Measurements from ENCODE around the gene ACSS2.
"Not testable (repeated sequence)": the region's sequence is repeated elsewhere in the genome, so short reads cannot be mapped to it uniquely, and the experiment has no call there.

Gene ACSS2

GRCh38 chr20:34874094-34874654 is 2.2 kb upstream of the ACSS2 start:
- DNase-seq (ENCODE audit: low read depth) = peak; percentile 48
- H3K4me3 ChIP-seq (ENCODE audit: low read length) = no peak overlapping the region
- TF ChIP-seq, protein P1, sequence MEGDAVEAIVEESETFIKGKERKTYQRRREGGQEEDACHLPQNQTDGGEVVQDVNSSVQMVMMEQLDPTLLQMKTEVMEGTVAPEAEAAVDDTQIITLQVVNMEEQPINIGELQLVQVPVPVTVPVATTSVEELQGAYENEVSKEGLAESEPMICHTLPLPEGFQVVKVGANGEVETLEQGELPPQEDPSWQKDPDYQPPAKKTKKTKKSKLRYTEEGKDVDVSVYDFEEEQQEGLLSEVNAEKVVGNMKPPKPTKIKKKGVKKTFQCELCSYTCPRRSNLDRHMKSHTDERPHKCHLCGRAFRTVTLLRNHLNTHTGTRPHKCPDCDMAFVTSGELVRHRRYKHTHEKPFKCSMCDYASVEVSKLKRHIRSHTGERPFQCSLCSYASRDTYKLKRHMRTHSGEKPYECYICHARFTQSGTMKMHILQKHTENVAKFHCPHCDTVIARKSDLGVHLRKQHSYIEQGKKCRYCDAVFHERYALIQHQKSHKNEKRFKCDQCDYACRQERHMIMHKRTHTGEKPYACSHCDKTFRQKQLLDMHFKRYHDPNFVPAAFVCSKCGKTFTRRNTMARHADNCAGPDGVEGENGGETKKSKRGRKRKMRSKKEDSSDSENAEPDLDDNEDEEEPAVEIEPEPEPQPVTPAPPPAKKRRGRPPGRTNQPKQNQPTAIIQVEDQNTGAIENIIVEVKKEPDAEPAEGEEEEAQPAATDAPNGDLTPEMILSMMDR (conservative IDR thresholded peaks at IDR 0.05; ENCODE audit: low read depth, low read length) = peak; percentile 95

GRCh38 chr20:34875642-34876405 is 588 bp upstream of the ACSS2 start:
- peak; percentile 95 for DNase-seq (ENCODE audit: low read depth)
- TF ChIP-seq, protein P1 (conservative IDR thresholded peaks at IDR 0.05; ENCODE audit: low read depth, low read length) = peak; percentile 31
- H3K4me3 ChIP-seq (ENCODE audit: low read length) = peak overlapping the region; percentile 81

DNA sequence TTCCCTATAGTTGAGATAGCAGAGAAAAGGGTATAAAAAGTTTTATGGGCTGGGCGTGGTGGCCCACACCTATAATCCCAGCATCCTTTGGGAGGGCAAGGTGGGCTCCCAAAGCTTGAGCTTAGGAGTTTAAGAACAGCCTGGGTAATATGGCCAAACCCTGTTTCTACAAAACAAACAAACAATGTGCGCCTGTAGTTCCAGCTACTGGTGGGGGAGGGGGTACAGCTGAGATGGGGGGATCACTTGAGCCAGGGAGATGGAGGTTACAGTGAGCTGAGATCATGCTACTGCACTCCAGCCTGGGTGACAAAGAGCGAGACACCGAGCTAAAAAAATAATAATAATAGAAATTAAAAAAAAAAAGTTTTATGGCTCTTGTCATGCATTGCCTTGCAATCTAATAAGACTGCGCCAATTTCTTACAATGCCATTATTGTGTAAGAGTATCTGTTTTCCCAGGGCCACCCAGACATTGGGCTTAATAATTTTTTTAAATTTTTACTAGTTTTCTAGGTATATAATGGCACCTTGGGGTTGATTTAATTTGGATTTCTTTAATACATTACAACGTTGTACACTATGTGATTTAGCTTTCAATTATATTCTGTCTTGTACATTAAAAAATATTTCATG is 3.9 kb downstream of the ACSS2 start:
- TF ChIP-seq, protein P1 (conservative IDR thresholded peaks at IDR 0.05; ENCODE audit: low read depth, low read length) = no peak
- H3K4me3 ChIP-seq (ENCODE audit: low read length) = no peak overlapping the region
- no peak for DNase-seq (ENCODE audit: low read depth)

DNA sequence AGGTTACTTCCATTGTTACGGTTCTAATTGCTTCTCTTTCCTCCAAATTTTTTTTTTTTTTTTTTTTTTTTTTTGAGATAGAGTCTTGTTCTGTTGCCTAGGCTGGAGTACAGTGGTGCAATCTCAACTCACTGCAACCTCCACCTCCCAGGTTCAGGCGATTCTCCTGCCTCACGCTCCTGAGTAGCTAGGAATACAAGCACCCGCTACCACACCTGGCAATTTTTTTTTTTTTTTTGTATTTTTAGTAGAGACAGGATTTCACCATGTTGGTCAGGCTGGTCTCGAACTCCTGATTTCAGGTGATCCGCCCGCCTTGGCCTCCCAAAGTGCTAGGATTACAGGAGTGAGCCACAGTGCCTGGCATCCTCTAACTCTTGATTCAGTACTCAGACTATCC is 4.6 kb downstream of the ACSS2 start:
- not testable (repeated sequence) for DNase-seq (ENCODE audit: low read depth); H3K4me3 ChIP-seq (ENCODE audit: low read length)

DNA sequence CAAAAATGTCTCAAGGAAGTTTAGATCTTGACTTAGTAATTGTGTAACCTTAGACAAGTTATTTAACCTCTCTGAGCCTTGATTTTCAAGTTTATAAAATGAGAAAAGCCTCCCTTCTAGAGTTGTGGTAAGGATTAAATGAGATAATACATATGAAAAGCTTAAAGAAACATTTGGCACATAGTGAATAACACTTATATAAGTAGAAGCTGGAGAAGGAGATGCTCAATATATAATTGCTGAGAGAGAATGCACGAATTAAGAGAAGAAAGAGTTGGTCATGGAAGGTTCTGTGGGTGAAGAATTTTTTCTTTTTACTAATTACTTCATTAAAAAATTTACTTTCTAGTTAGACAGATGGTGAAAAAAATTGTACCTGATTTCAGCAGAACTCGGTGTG is 5.3 kb downstream of the ACSS2 start:
- no peak overlapping the region for H3K4me3 ChIP-seq (ENCODE audit: low read length)
- no peak for DNase-seq (ENCODE audit: low read depth)
- TF ChIP-seq, protein P1 (conservative IDR thresholded peaks at IDR 0.05; ENCODE audit: low read depth, low read length) = no peak

GRCh38 chr20:34883087-34883688 is 6.8 kb downstream of the ACSS2 start:
- H3K4me3 ChIP-seq (ENCODE audit: low read length) = no peak overlapping the region
- TF ChIP-seq, protein P1 (conservative IDR thresholded peaks at IDR 0.05; ENCODE audit: low read depth, low read length) = no peak
- DNase-seq (ENCODE audit: low read depth) = no peak

GRCh38 chr20:34883809-34884208 is 7.4 kb downstream of the ACSS2 start:
- DNase-seq (ENCODE audit: low read depth) = no peak
- TF ChIP-seq, protein P1 (conservative IDR thresholded peaks at IDR 0.05; ENCODE audit: low read depth, low read length) = no peak
- no peak overlapping the region for H3K4me3 ChIP-seq (ENCODE audit: low read length)

Measured in retinal pigment epithelial cell (primary cell).